Stimulated activated CD4-positive, alpha-beta T cell treated with anti-CD3 and anti-CD28 coated beads, Interleukin-1b, Interleukin-23, amount 100 ng/mL, for 4 hours (primary cell): ENCODE data around the gene PDLIM5.
A peak's percentile ranks its signal among the peaks of the same experiment; 100 is the strongest.
"Not testable (repeated sequence)": the region's sequence is repeated elsewhere in the genome, so short reads cannot be mapped to it uniquely, and the experiment has no call there.

Source experiments
- DNase-seq, 2 donors: peaks; one replicate each; pipeline ENCODE4 v3.0.0-alpha.2; 2020; ENCODE audit warnings: low read depth in 2 of 2

PDLIM5 gene

GRCh38 chr4:94591289-94591688 lies 139.5 kb downstream of the PDLIM5 start:
- no peak for DNase-seq

- no peak for DNase-seq
Observed at GRCh38 chr4:94595013-94595412, 143.3 kb downstream of the PDLIM5 start.

- no peak for DNase-seq
Observed at GRCh38 chr4:94595880-94596483, 144.2 kb downstream of the PDLIM5 start.

GRCh38 chr4:94598758-94599157 lies 147.0 kb downstream of the PDLIM5 start:
- DNase-seq, result no peak

- no peak for DNase-seq
Observed at GRCh38 chr4:94603170-94603747, 151.5 kb downstream of the PDLIM5 start.

- DNase-seq, result no peak
Observed at GRCh38 chr4:94605241-94605805, 153.6 kb downstream of the PDLIM5 start.

GRCh38 chr4:94610145-94610544 lies 158.4 kb downstream of the PDLIM5 start:
- no peak for DNase-seq

GRCh38 chr4:94613248-94613647 lies 161.5 kb downstream of the PDLIM5 start:
- DNase-seq, result no peak

GRCh38 chr4:94615451-94615850 lies 163.7 kb downstream of the PDLIM5 start:
- DNase-seq, result no peak

GRCh38 chr4:94621491-94622080 lies 169.8 kb downstream of the PDLIM5 start:
- DNase-seq, result peak in 1 of 2 donors; percentile 3

- no peak for DNase-seq
Observed at GRCh38 chr4:94623126-94623911, 171.6 kb downstream of the PDLIM5 start.

GRCh38 chr4:94626942-94627341 lies 175.2 kb downstream of the PDLIM5 start:
- DNase-seq, result no peak

GRCh38 chr4:94629058-94629457 lies 177.3 kb downstream of the PDLIM5 start:
- not testable (repeated sequence) for DNase-seq

GRCh38 chr4:94629837-94630236 lies 178.1 kb downstream of the PDLIM5 start:
- DNase-seq, result no peak

- DNase-seq, result no peak
Observed at GRCh38 chr4:94634271-94634670, 182.5 kb downstream of the PDLIM5 start.

GRCh38 chr4:94635177-94635576 lies 183.4 kb downstream of the PDLIM5 start:
- no peak for DNase-seq

- DNase-seq, result no peak
Observed at GRCh38 chr4:94636004-94636403, 184.3 kb downstream of the PDLIM5 start.

GRCh38 chr4:94639298-94639697 lies 187.6 kb downstream of the PDLIM5 start:
- DNase-seq, result no peak

- DNase-seq, result no peak
Observed at GRCh38 chr4:94640151-94640550, 188.4 kb downstream of the PDLIM5 start.

- DNase-seq, result no peak
Observed at GRCh38 chr4:94641702-94642560, 190.2 kb downstream of the PDLIM5 start.

- DNase-seq, result no peak
Observed at GRCh38 chr4:94642561-94642866, 190.8 kb downstream of the PDLIM5 start.

- DNase-seq, result no peak
Observed at GRCh38 chr4:94648699-94649098, 197.0 kb downstream of the PDLIM5 start.
